GM12873 (cell line): Measurements from ENCODE around the gene ADAMTS18.

Experiments used
- CTCF ChIP-seq: IDR thresholded peaks from 2 replicates; pipeline ENCODE4 v1.5.1; 2012; ENCODE audit warnings: low read depth, mild to moderate bottlenecking, moderate library complexity, low read length, control low read depth; ENCODE audit not compliant: insufficient read depth; ENCODE audit errors: missing control alignments

The ADAMTS18 gene

DNA sequence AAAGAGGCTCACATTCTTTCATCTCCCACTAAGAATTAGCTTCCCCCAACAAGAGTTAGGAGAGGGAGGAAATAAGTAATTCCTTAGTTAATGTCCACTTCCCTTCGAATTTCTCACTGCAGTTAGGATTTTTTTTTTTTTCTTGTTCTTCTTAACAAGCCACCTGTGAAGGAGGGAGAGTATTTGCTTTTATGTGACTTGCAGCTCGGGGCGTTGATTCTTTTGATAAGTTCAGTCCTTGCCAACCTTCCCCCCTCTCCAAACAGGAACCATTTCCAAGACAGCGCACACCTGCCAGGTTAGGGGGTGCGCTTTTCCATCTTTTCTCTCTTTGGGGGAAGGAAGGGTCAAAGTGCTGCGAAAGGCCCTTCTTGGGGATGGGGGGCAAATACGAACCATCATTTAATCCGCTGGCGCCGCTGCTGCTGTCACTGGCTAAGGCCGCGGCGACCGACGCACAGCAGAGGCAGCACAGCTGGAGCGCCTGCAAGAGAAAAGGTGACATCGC lies 758 bp downstream of the ADAMTS18 start:
- TF ChIP-seq CTCF, result no peak

GRCh38 chr16:77433146-77433545 lies 1.7 kb downstream of the ADAMTS18 start:
- no peak for TF ChIP-seq CTCF

- TF ChIP-seq CTCF, result no peak
Measured at GRCh38 chr16:77432264-77432663, 2.6 kb downstream of the ADAMTS18 start.

- no peak for TF ChIP-seq CTCF
Measured at GRCh38 chr16:77430787-77431585, 3.8 kb downstream of the ADAMTS18 start.

- no peak for TF ChIP-seq CTCF
Measured at GRCh38 chr16:77430360-77430759, 4.5 kb downstream of the ADAMTS18 start.

GRCh38 chr16:77424871-77425604 lies 9.8 kb downstream of the ADAMTS18 start:
- no peak for TF ChIP-seq CTCF

- no peak for TF ChIP-seq CTCF
Measured at GRCh38 chr16:77422196-77422784, 12.5 kb downstream of the ADAMTS18 start.
